GM12891 (cell line): ENCODE results near the gene CGNL1.

Experiments used
- PAX5 ChIP-seq: IDR thresholded peaks from 2 replicates; pipeline ENCODE4 v1.6.1; 2011; ENCODE audit warnings: low read length, moderate library complexity, mild to moderate bottlenecking; ENCODE audit not compliant: insufficient read depth, severe bottlenecking
- POLR2A ChIP-seq: IDR thresholded peaks from 2 replicates; pipeline ENCODE4 v1.6.1; 2011; ENCODE audit warnings: low read depth, low read length, control low read depth
- POLR2AphosphoS5 ChIP-seq: IDR thresholded peaks from 2 replicates; pipeline ENCODE4 v1.6.1; 2011; ENCODE audit warnings: low read depth, low read length, control low read depth
- SPI1 ChIP-seq: IDR thresholded peaks from 2 replicates; pipeline ENCODE4 v1.6.1; 2011; ENCODE audit warnings: low read depth, low read length, control low read depth
- TAF1 ChIP-seq: IDR thresholded peaks from 2 replicates; pipeline ENCODE4 v1.6.1; 2011; ENCODE audit warnings: low read depth, low read length, control low read depth

DNA sequence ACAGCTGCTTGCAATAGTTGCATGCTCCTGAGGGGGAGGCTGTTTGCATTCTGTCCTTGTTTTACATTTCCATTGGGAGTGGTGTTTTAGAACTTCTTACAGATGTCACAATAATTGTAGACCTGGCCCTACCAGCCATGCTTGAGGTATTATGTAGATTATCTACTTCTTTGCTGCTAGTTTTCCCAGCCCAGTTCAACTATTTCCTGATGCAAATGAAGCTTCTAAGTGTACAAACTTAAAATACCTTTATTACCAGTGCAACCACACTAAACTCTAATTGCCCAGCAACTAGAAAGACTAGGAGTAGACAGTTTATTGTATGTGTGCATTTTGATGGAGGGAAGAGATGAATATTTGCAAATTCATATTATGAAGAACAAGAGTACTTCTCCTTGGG, 110.5 kb downstream of the CGNL1 start:
- TF ChIP-seq POLR2A (no peak), TAF1 (no peak), SPI1 (no peak), POLR2AphosphoS5 (no peak), PAX5 (no peak)
